Fibroblast of lung (primary cell): ENCODE results near the gene ATG5. TPM values are rescaled to one million over a fixed set of nuclear protein-coding genes. Genes with fewer than 3 reads are reported as not detected.

Experiments
- DNase-seq, 2 donors: peaks; one replicate each; pipeline versions ENCODE4 v3.0.0 to v3.0.0-alpha.2; 2010; ENCODE audit warnings: low read depth in 2 of 2
- H2AFZ ChIP-seq: 2 replicates; pipeline ENCODE4 v1.5.1; 2012; ENCODE audit warnings: low read length, control low read depth, inconsistent platforms
- H3K27ac ChIP-seq: 2 replicates; pipeline ENCODE4 v1.5.1; 2011; ENCODE audit warnings: low read length, control low read depth; ENCODE audit not compliant: insufficient read depth
- H3K27me3 ChIP-seq: 2 replicates; pipeline ENCODE4 v1.5.1; 2011; ENCODE audit warnings: mild to moderate bottlenecking, low read length; ENCODE audit not compliant: control insufficient read depth, insufficient read depth
- H3K36me3 ChIP-seq: 2 replicates; pipeline ENCODE4 v1.5.1; 2011; ENCODE audit warnings: low read length; ENCODE audit not compliant: control insufficient read depth, insufficient read depth
- H3K4me1 ChIP-seq: 2 replicates; pipeline ENCODE4 v1.5.1; 2011; ENCODE audit warnings: low read length; ENCODE audit not compliant: control insufficient read depth, insufficient read depth; ENCODE audit errors: extremely low read depth
- H3K4me2 ChIP-seq: 2 replicates; pipeline ENCODE4 v1.5.1; 2011; ENCODE audit warnings: low read length, control low read depth; ENCODE audit not compliant: insufficient read depth; ENCODE audit errors: extremely low read depth
- H3K4me3 ChIP-seq, 4 experiments: fragments of 200-600 bp in 1 of 4; sonication (generic) in 1 of 4; replicated peaks in 1 of 4; 2 replicates each; pipeline ENCODE4 v1.5.1; 2011 to 2016; ENCODE audit warnings: low read length in 4 of 4, low read depth in 3 of 4, mild to moderate bottlenecking in 3 of 4, control low read depth in 2 of 4, inconsistent platforms in 1 of 4, mixed read lengths in 1 of 4; ENCODE audit not compliant: insufficient read depth in 1 of 4; ENCODE audit errors: control extremely low read depth in 1 of 4
- H3K79me2 ChIP-seq: 2 replicates; pipeline ENCODE4 v1.5.1; 2012; ENCODE audit warnings: mild to moderate bottlenecking, low read length, inconsistent platforms; ENCODE audit not compliant: control insufficient read depth, insufficient read depth
- H3K9ac ChIP-seq: 2 replicates; pipeline ENCODE4 v1.5.1; 2011; ENCODE audit warnings: mild to moderate bottlenecking, low read length, control low read depth; ENCODE audit not compliant: insufficient read depth
- H3K9me3 ChIP-seq: 2 replicates; pipeline ENCODE4 v1.5.1; 2012; ENCODE audit warnings: low read depth, low read length; ENCODE audit not compliant: control insufficient read depth, insufficient read depth
- H4K20me1 ChIP-seq: 2 replicates; pipeline ENCODE4 v1.5.1; 2011; ENCODE audit warnings: low read length; ENCODE audit not compliant: control insufficient read depth, insufficient read depth; ENCODE audit errors: extremely low read depth
- CTCF ChIP-seq, 2 donors: IDR thresholded peaks in 1 of 2; conservative IDR thresholded peaks in 1 of 2; 1 replicate in 1 of 2; 2 replicates in 1 of 2; pipeline ENCODE4 v1.5.1; 2011 to 2012; ENCODE audit warnings: low read length in 2 of 2, control low read depth in 1 of 2, inconsistent platforms in 1 of 2, low read depth in 1 of 2, mild to moderate bottlenecking in 1 of 2
- EZH2 ChIP-seq: IDR thresholded peaks from 2 replicates; pipeline ENCODE4 v1.5.1; 2012; ENCODE audit warnings: low read length, control low read depth, mild to moderate bottlenecking; ENCODE audit errors: missing control alignments
- polyA plus RNA-seq, 2 donors: library from polyadenylated mRNA; depleted of rRNA in 1 of 2; stranded (reverse) in 1 of 2; unstranded in 1 of 2; fragments of >200 nt; gene quantifications; 2 replicates each; pipeline ENCODE4 v1.2.1, GENCODE V29; 2011 to 2012; ENCODE audit warnings: missing spikeins in 1 of 2
- total RNA-seq: library from RNA; depleted of rRNA; stranded (reverse); fragments of >200 nt; gene quantifications from 2 replicates; pipeline ENCODE4 v1.2.1, GENCODE V29; 2014

ATG5 gene
- total and polyA plus RNA-seq, 2 donors (not counting 1 experiment from before 2014, with no cell fraction given): 38.6 to 64.7 TPM

DNA sequence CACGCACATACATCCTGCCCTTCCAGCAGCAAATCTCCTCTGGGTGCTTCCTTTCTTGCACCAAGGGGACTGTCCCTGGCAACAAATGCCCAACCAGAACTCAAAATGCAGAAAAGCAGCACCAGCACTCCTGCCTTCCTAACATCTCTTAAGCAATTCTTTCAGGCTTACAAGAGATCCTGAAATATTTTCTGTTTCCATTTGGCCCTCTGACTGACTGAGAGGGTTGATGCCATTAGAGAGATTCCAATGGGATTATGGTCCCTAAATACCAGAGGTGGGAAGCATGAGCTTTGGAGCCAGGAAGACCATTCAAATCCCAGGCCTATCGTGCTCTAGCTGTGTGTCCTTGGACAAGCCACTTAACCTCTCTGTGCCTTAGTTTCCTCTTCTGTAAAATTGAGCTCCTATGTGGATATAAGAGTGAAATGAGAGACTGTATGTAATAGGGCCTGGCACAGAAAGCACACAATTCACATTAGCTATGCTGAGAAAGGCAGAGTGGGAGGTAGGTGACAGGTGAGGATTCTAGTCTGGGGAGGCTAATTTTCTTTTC is 182.6 kb downstream of the ATG5 start:
- H4K20me1 ChIP-seq: no peaks in the 10 kb centered on the region
- H3K4me2 ChIP-seq: no peak overlapping the region
- DNase-seq: no peak
- H3K27me3 ChIP-seq: no peaks in the 10 kb centered on the region
- H3K36me3 ChIP-seq: no peaks in the 10 kb centered on the region
- H3K9ac ChIP-seq: no peak overlapping the region
- H3K9me3 ChIP-seq: no peaks in the 10 kb centered on the region
- no peaks in the 10 kb centered on the region for H3K79me2 ChIP-seq
- peaks cover 2% of the 10 kb centered on the region for H3K4me1 ChIP-seq
- no peak overlapping the region for H3K4me3 ChIP-seq
- no peak for TF ChIP-seq EZH2
- no peak for TF ChIP-seq CTCF (conservative IDR thresholded peaks at IDR 0.05 in 1 of 2, IDR thresholded peaks at IDR 0.05 in 1 of 2; ENCODE audit: low read depth in 1 of 2, low read length in 2 of 2)
- no peak overlapping the region for H2AFZ ChIP-seq
- no peak overlapping the region for H3K27ac ChIP-seq

GRCh38 chr6:106141441-106142237 is 183.9 kb downstream of the ATG5 start:
- DNase-seq: peak in 1 of 2 donors; percentile 91
- no peaks in the 10 kb centered on the region for H3K36me3 ChIP-seq
- peaks cover 1% of the 10 kb centered on the region for H3K4me1 ChIP-seq
- H2AFZ ChIP-seq: no peak overlapping the region
- no peak overlapping the region for H3K27ac ChIP-seq
- H4K20me1 ChIP-seq: no peaks in the 10 kb centered on the region
- no peak overlapping the region for H3K9ac ChIP-seq
- H3K4me3 ChIP-seq: no peak overlapping the region
- TF ChIP-seq EZH2 (no peak), CTCF (conservative IDR thresholded peaks at IDR 0.05 in 1 of 2, IDR thresholded peaks at IDR 0.05 in 1 of 2; ENCODE audit: low read depth in 1 of 2, low read length in 2 of 2) (no peak)
- H3K27me3 ChIP-seq: no peaks in the 10 kb centered on the region
- H3K9me3 ChIP-seq: no peaks in the 10 kb centered on the region
- no peaks in the 10 kb centered on the region for H3K79me2 ChIP-seq
- H3K4me2 ChIP-seq: no peak overlapping the region

DNA sequence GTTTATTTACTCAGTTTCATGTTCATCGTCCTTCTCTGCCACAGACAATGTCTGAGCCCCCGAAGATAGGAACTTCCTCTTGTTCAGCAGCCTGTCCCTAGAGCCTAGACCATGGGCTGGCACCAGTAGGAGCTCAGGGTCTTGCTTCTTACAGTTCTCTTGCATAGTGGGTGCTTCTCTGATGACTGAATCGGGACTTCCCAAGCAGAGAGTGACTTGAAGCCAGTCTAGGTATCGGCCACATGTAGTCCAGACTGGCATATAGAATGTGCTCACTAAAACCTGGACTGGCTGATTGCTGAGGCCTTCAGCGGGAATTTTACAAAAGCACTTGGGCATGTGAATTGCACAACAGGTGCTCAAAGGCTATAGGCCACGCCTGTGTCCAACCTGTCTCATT is 187.4 kb downstream of the ATG5 start:
- Histone ChIP-seq H2AFZ (no peak overlapping the region), H3K4me2 (no peak overlapping the region), H3K27ac (no peak overlapping the region), H3K4me1 (no peaks in the 10 kb centered on the region), H3K4me3 (no peak overlapping the region), H3K79me2 (no peaks in the 10 kb centered on the region), H3K27me3 (no peaks in the 10 kb centered on the region), H3K36me3 (no peaks in the 10 kb centered on the region), H3K9me3 (no peaks in the 10 kb centered on the region), H3K9ac (no peak overlapping the region), H4K20me1 (no peaks in the 10 kb centered on the region)
- TF ChIP-seq EZH2: no peak
- no peak for TF ChIP-seq CTCF (conservative IDR thresholded peaks at IDR 0.05 in 1 of 2, IDR thresholded peaks at IDR 0.05 in 1 of 2; ENCODE audit: low read depth in 1 of 2, low read length in 2 of 2)
- no peak for DNase-seq
